Duodenal mucosa (tissue), 2 donors: Measurements from ENCODE around the gene HDX.
"Not testable (repeated sequence)": the region's sequence is repeated elsewhere in the genome, so short reads cannot be mapped to it uniquely, and the experiment has no call there.

Experiments
- H3K27ac ChIP-seq: one replicate; pipeline ENCODE4 v1.7.0; 2013; ENCODE audit warnings: low read depth, low read length
- H3K27me3 ChIP-seq, 2 donors: one replicate each; pipeline ENCODE4 v1.7.0; 2013; ENCODE audit warnings: low read length in 2 of 2, control low read depth in 1 of 2; ENCODE audit not compliant: insufficient read depth in 2 of 2, control insufficient read depth in 1 of 2
- H3K36me3 ChIP-seq, 2 donors: one replicate each; pipeline ENCODE4 v1.7.0; 2013; ENCODE audit warnings: low read length in 2 of 2, control low read depth in 1 of 2; ENCODE audit not compliant: insufficient read depth in 2 of 2, control insufficient read depth in 1 of 2
- H3K4me1 ChIP-seq, 2 donors: one replicate each; pipeline ENCODE4 v1.7.0; 2013; ENCODE audit warnings: low read length in 2 of 2, control low read depth in 1 of 2; ENCODE audit not compliant: insufficient read depth in 2 of 2, control insufficient read depth in 1 of 2
- H3K4me3 ChIP-seq, 2 donors: one replicate each; pipeline ENCODE4 v1.7.0; 2013; ENCODE audit warnings: low read length in 2 of 2, low read depth in 1 of 2
- H3K9ac ChIP-seq, 2 donors: one replicate each; pipeline ENCODE4 v1.7.0; 2013; ENCODE audit warnings: low read length in 2 of 2, low read depth in 1 of 2
- H3K9me3 ChIP-seq, 2 donors: one replicate each; pipeline ENCODE4 v1.7.0; 2013; ENCODE audit warnings: low read length in 2 of 2, control low read depth in 1 of 2; ENCODE audit not compliant: control insufficient read depth in 1 of 2

The HDX gene

GRCh38 chrX:84501798-84502628, at the start of gene HDX:
Gene HDX (minus strand): TSS chrX:84502453. CDS start chrX:84475397, 27,056 bp downstream.
- Histone ChIP-seq H3K27ac (peak within 1 kb of the TSS; percentile 60), H3K4me1 (peaks cover 0 to 3% of the 10 kb centered on the region in 2 donors), H3K36me3 (no peaks in the 10 kb centered on the region), H3K27me3 (no peaks in the 10 kb centered on the region), H3K9ac (peak within 1 kb of the TSS; percentile 44 to 51), H3K9me3 (no peaks in the 10 kb centered on the region), H3K4me3 (peak within 1 kb of the TSS; percentile 75 to 80)

- not testable (repeated sequence) for H3K4me1 ChIP-seq, H3K27me3 ChIP-seq, H3K9me3 ChIP-seq, H3K4me3 ChIP-seq, H3K27ac ChIP-seq, H3K9ac ChIP-seq, H3K36me3 ChIP-seq
Measured at GRCh38 chrX:84541315-84541714, 39.1 kb upstream of the HDX start.

- not testable (repeated sequence) for H3K36me3 ChIP-seq, H3K4me1 ChIP-seq, H3K27me3 ChIP-seq, H3K9me3 ChIP-seq, H3K9ac ChIP-seq, H3K4me3 ChIP-seq, H3K27ac ChIP-seq
Measured at GRCh38 chrX:84537627-84538026, 35.4 kb upstream of the HDX start.

GRCh38 chrX:84488426-84488825, 13.8 kb downstream of the HDX start:
- Histone ChIP-seq H3K27ac (no peak overlapping the region), H3K27me3 (no peaks in the 10 kb centered on the region), H3K4me3 (no peak overlapping the region), H3K9ac (no peak overlapping the region), H3K36me3 (no peaks in the 10 kb centered on the region), H3K4me1 (no peaks in the 10 kb centered on the region), H3K9me3 (no peaks in the 10 kb centered on the region)

- Histone ChIP-seq H3K4me1 (no peaks in the 10 kb centered on the region), H3K9ac (no peak overlapping the region), H3K36me3 (no peaks in the 10 kb centered on the region), H3K4me3 (no peak overlapping the region), H3K9me3 (no peaks in the 10 kb centered on the region), H3K27ac (no peak overlapping the region), H3K27me3 (no peaks in the 10 kb centered on the region)
Measured at GRCh38 chrX:84487365-84488353, 14.6 kb downstream of the HDX start.

GRCh38 chrX:84479086-84479485, 23.2 kb downstream of the HDX start:
- H3K9ac ChIP-seq = no peak overlapping the region
- H3K4me3 ChIP-seq = no peak overlapping the region
- no peaks in the 10 kb centered on the region for H3K9me3 ChIP-seq
- no peaks in the 10 kb centered on the region for H3K4me1 ChIP-seq
- no peaks in the 10 kb centered on the region for H3K36me3 ChIP-seq
- H3K27ac ChIP-seq = no peak overlapping the region
- no peaks in the 10 kb centered on the region for H3K27me3 ChIP-seq

- no peak overlapping the region for H3K27ac ChIP-seq
- H3K4me3 ChIP-seq = no peak overlapping the region
- no peaks in the 10 kb centered on the region for H3K27me3 ChIP-seq
- H3K4me1 ChIP-seq = no peaks in the 10 kb centered on the region
- no peaks in the 10 kb centered on the region for H3K9me3 ChIP-seq
- H3K9ac ChIP-seq = no peak overlapping the region
- no peaks in the 10 kb centered on the region for H3K36me3 ChIP-seq
Measured at GRCh38 chrX:84477114-84477513, 25.1 kb downstream of the HDX start.

- H3K9ac ChIP-seq = no peak overlapping the region
- H3K4me3 ChIP-seq = no peak overlapping the region
- no peak overlapping the region for H3K27ac ChIP-seq
- H3K4me1 ChIP-seq = no peaks in the 10 kb centered on the region
- no peaks in the 10 kb centered on the region for H3K36me3 ChIP-seq
- no peaks in the 10 kb centered on the region for H3K27me3 ChIP-seq
- no peaks in the 10 kb centered on the region for H3K9me3 ChIP-seq
Measured at GRCh38 chrX:84475596-84475995, 26.7 kb downstream of the HDX start.

GRCh38 chrX:84475101-84475500, 27.2 kb downstream of the HDX start:
- H3K9ac ChIP-seq = no peak overlapping the region
- H3K36me3 ChIP-seq = no peaks in the 10 kb centered on the region
- no peak overlapping the region for H3K27ac ChIP-seq
- no peaks in the 10 kb centered on the region for H3K27me3 ChIP-seq
- no peak overlapping the region for H3K4me3 ChIP-seq
- H3K4me1 ChIP-seq = no peaks in the 10 kb centered on the region
- no peaks in the 10 kb centered on the region for H3K9me3 ChIP-seq

- Histone ChIP-seq H3K4me3 (no peak overlapping the region), H3K27me3 (no peaks in the 10 kb centered on the region), H3K4me1 (no peaks in the 10 kb centered on the region), H3K27ac (no peak overlapping the region), H3K36me3 (no peaks in the 10 kb centered on the region), H3K9ac (no peak overlapping the region), H3K9me3 (no peaks in the 10 kb centered on the region)
Measured at GRCh38 chrX:84469226-84469625, 33.0 kb downstream of the HDX start.
